Sigmoid colon (tissue), 7 donors: ENCODE results near the gene ARHGAP1. TPM values are rescaled to one million over a fixed set of nuclear protein-coding genes. Genes with fewer than 3 reads are reported as not detected.

ENCODE experiments used
- DNase-seq: peaks from one replicate; pipeline ENCODE4 v3.0.0-alpha.2; 2019
- H3K27ac ChIP-seq, 4 donors: fragments of 200-600 bp; sonication (generic); one replicate each; pipeline ENCODE4 v1.5.1; 2016 to 2019; ENCODE audit warnings: mild to moderate bottlenecking in 1 of 4
- H3K27me3 ChIP-seq, 3 donors: fragments of 200-600 bp; sonication (generic); one replicate each; pipeline ENCODE4 v1.5.1; 2019; ENCODE audit warnings: mild to moderate bottlenecking in 1 of 3
- H3K36me3 ChIP-seq, 4 donors: fragments of 200-600 bp; sonication (generic); one replicate each; pipeline ENCODE4 v1.5.1; 2016 to 2019
- H3K4me1 ChIP-seq, 4 donors: fragments of 200-600 bp; sonication (generic); one replicate each; pipeline ENCODE4 v1.5.1; 2017 to 2019
- H3K4me3 ChIP-seq, 4 donors: fragments of 200-600 bp; sonication (generic); one replicate each; pipeline ENCODE4 v1.5.1; 2017 to 2019; ENCODE audit warnings: mild to moderate bottlenecking in 2 of 4, moderate library complexity in 1 of 4
- H3K9me3 ChIP-seq, 4 donors: fragments of 200-600 bp in 3 of 4; sonication (generic) in 3 of 4; one replicate each; pipeline versions ENCODE4 v1.5.1 to v1.6.1; 2013 to 2019
- EP300 ChIP-seq, 4 donors: sonication (generic); formaldehyde crosslinking; IDR thresholded peaks; one replicate each; pipeline ENCODE4 v1.6.1; 2017; ENCODE audit warnings: antibody characterized with exemption in 4 of 4
- POLR2A ChIP-seq, 2 donors: fragments of 450-650 bp; IDR thresholded peaks; one replicate each; pipeline ENCODE4 v1.6.1; 2016; ENCODE audit warnings: antibody characterized with exemption in 2 of 2, mild to moderate bottlenecking in 2 of 2, moderate library complexity in 2 of 2
- POLR2AphosphoS5 ChIP-seq, 4 donors: sonication (generic); formaldehyde crosslinking; IDR thresholded peaks; one replicate each; pipeline ENCODE4 v1.6.1; 2017; ENCODE audit warnings: antibody characterized with exemption in 4 of 4
- WGBS, 2 donors: extraction: QIAGEN DNeasy Blood & Tissue Kit; methylation state at CpG; one replicate each; pipeline ENCODE4 v1.1.7; 2013; 5-methylcytosine and 5-hydroxymethylcytosine counted together
- intact Hi-C: fragments of 100-400 bp; cut with DNase I; formaldehyde crosslinking; loops from one replicate; pipeline ENCODE4 v1.15.1; 2023
- polyA plus RNA-seq, 3 donors: library from polyadenylated mRNA; stranded (reverse); fragments of 200-250 nt; gene quantifications; one replicate each; pipeline ENCODE4 v1.2.3, GENCODE V29; 2013
- total RNA-seq, 4 donors: library from RNA; depleted of rRNA; stranded (reverse); fragments of >200 nt; gene quantifications; one replicate each; pipeline ENCODE4 v1.1.0, GENCODE V29; 2016
- TF ChIP-seq, protein P1 (sequence below), 4 experiments: fragments of 450-650 bp in 3 of 4; fragments of 200-600 bp in 1 of 4; IDR thresholded peaks; one replicate each; pipeline ENCODE4 v1.5.1; 2016 to 2019; ENCODE audit warnings: antibody characterized with exemption in 4 of 4, mild to moderate bottlenecking in 3 of 4, moderate library complexity in 2 of 4
- donor health status: healthy with polysubstance abuse.
- donor health status: Bipolar disorder and iron deficiency.
- donor health status: healthy.

Gene ARHGAP1
- total and polyA plus RNA-seq, 7 donors = 25.0 to 78.2 (median 41.2) TPM

DNA sequence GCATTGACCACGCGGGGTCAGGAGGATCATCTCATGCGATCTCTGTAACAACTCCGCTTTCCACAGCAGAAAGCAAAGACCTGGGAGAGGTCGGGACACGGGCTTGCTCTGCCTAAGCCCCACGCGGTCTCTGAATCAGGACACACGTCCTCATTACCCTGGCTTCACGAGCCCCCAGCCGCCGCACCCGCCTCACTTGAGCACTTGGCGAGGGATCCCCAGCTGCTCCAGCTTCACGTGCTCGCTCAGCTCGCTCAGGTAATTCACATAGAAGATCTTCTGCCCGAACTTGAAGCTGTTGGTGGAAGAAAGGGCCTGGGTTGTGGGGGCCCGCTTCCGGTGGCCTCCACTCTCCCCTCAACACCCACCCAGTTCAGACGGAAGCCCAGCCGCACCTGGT is 19.6 kb downstream of the ARHGAP1 start:
- TF ChIP-seq, protein P1, sequence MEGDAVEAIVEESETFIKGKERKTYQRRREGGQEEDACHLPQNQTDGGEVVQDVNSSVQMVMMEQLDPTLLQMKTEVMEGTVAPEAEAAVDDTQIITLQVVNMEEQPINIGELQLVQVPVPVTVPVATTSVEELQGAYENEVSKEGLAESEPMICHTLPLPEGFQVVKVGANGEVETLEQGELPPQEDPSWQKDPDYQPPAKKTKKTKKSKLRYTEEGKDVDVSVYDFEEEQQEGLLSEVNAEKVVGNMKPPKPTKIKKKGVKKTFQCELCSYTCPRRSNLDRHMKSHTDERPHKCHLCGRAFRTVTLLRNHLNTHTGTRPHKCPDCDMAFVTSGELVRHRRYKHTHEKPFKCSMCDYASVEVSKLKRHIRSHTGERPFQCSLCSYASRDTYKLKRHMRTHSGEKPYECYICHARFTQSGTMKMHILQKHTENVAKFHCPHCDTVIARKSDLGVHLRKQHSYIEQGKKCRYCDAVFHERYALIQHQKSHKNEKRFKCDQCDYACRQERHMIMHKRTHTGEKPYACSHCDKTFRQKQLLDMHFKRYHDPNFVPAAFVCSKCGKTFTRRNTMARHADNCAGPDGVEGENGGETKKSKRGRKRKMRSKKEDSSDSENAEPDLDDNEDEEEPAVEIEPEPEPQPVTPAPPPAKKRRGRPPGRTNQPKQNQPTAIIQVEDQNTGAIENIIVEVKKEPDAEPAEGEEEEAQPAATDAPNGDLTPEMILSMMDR (IDR thresholded peaks at IDR 0.05) = no peak
- TF ChIP-seq POLR2A (IDR thresholded peaks at IDR 0.05) = no peak
- no peak for TF ChIP-seq EP300 (IDR thresholded peaks at IDR 0.05)
- no peak for TF ChIP-seq POLR2AphosphoS5 (IDR thresholded peaks at IDR 0.05)
- H3K4me1 ChIP-seq = peaks cover 0 to 25% (median 21%) of the 10 kb centered on the region in 4 donors
- H3K4me3 ChIP-seq = no peak overlapping the region
- H3K27ac ChIP-seq = no peak overlapping the region
- no peak for DNase-seq
- 93 to 95% methylated on average over 22 of the region's 22 CpGs for WGBS, 2 donors
- H3K9me3 ChIP-seq = no peaks in the 10 kb centered on the region
- H3K36me3 ChIP-seq = peaks cover 36 to 90% (median 45%) of the 10 kb centered on the region in 4 donors
- intact Hi-C loops = no loop called here
- no peaks in the 10 kb centered on the region for H3K27me3 ChIP-seq

DNA sequence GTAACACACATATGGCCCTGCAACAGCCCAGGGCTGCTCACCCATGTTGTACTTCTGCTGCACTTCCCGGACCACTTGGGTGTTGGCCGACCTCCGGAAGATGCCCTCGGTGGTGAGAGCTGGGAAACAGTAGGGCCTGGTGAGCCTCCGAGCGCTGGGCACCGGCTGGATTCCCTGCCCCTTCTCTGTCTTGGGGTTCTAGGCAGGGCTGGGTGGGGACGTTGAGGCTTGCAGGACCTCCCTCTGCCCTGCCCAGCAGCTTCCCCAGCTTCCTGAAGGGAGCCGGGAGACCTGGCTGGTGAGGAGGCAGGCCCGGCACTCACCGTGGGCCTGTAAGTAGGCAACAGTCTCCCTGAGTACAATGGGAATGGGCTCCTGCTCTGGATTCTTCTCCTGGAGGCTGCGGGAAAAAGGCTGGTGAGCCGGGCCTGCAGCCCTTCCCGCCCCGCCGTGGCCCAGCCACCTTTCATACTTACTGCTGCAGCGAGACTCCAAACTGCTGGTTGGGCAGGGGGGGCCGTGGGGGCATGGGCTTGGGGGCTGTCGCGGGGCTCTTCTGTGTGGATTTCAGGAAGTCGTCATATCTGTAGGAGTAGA is 20.2 kb downstream of the ARHGAP1 start:
- H3K4me1 ChIP-seq = peaks cover 0 to 30% (median 26%) of the 10 kb centered on the region in 4 donors
- peaks cover 36 to 84% (median 45%) of the 10 kb centered on the region in 4 donors for H3K36me3 ChIP-seq
- TF ChIP-seq, protein P1 (IDR thresholded peaks at IDR 0.05) = no peak
- TF ChIP-seq POLR2A (IDR thresholded peaks at IDR 0.05) (no peak), EP300 (IDR thresholded peaks at IDR 0.05) (no peak), POLR2AphosphoS5 (IDR thresholded peaks at IDR 0.05) (no peak)
- no peak overlapping the region for H3K27ac ChIP-seq
- 94 to 95% methylated on average over 21 of the region's 21 CpGs for WGBS, 2 donors
- H3K9me3 ChIP-seq = no peaks in the 10 kb centered on the region
- DNase-seq = no peak
- H3K4me3 ChIP-seq = no peak overlapping the region
- intact Hi-C loops = no loop called here
- no peaks in the 10 kb centered on the region for H3K27me3 ChIP-seq

DNA sequence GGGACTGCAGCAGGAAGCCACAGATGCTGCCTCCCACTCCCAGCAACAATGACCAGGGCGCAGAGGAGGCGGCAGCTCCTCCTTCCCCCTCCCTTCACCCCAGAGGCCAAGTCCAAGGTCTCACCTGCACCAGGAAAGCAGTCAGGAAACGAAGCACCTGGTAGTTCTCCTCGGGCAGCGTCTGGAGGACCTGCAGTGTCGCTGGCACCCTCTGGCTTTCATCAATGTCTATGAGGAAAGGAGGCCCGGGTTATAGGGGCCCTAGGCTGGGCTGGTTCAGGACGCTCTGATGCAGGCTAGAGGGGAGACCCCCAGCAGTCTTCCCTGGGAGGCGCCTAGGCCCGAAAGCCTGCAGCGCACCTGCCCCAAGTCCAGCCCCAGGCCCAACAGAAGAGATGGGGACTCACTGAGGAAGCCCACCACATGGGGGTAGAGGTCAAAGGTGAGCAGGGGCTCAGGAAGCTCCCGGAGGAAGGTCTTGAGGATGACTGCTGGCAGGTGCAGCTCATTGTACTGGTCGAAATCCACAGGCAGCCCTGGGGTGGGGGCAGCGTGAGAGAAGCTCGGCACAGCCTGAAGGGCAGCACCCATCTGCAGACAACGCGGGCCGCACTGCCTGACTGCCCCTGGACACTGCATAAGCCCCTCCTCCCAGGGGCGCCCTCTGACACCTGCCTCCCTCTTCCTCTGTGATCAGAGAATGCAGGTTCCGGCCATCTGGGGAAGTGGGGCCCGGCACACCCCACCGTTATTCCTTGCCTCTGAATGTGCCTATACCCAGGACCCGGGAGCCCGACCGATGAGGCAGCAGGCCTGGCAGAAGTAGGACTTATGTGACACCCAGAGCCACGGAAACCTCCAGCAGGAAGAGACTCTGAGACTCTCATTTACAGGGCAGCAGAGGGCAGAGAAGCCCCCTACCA is 20.9 kb downstream of the ARHGAP1 start:
- no peak for TF ChIP-seq POLR2A (IDR thresholded peaks at IDR 0.05)
- TF ChIP-seq EP300 (IDR thresholded peaks at IDR 0.05) = no peak
- TF ChIP-seq, protein P1 (IDR thresholded peaks at IDR 0.05) = no peak
- TF ChIP-seq POLR2AphosphoS5 (IDR thresholded peaks at IDR 0.05) = no peak
- no peak overlapping the region for H3K4me3 ChIP-seq
- intact Hi-C loops = no loop called here
- no peaks in the 10 kb centered on the region for H3K27me3 ChIP-seq
- no peak overlapping the region for H3K27ac ChIP-seq
- 78 to 90% methylated on average over 26 of the region's 26 CpGs for WGBS, 2 donors
- H3K36me3 ChIP-seq = peaks cover 36 to 77% (median 45%) of the 10 kb centered on the region in 4 donors
- DNase-seq = no peak
- H3K4me1 ChIP-seq = peaks cover 0 to 33% (median 29%) of the 10 kb centered on the region in 4 donors
- H3K9me3 ChIP-seq = no peaks in the 10 kb centered on the region

DNA sequence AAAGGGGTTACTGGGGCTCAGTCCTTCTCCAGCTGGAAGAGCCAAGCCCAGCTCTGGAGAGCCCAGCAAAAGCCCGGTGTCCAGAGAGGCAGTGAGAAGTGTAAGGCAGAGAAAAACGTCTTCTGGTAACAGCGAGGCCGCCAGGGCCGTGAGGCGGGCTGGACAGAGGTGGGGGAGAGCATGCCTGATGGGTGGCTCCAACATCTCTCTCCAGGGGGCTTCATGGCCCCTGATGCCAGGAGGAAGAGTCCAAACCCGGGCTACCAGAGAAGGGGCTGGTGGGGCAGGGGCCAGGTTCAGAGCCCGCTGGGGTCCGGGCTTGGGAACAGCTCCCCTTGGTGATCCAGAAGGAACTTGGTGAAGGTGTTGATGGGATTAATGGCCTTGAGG is 21.7 kb downstream of the ARHGAP1 start:
- H3K4me1 ChIP-seq = peaks cover 0 to 32% (median 30%) of the 10 kb centered on the region in 4 donors
- DNase-seq = no peak
- TF ChIP-seq EP300 (IDR thresholded peaks at IDR 0.05) = no peak
- TF ChIP-seq POLR2A (IDR thresholded peaks at IDR 0.05) = no peak
- no peak for TF ChIP-seq POLR2AphosphoS5 (IDR thresholded peaks at IDR 0.05)
- TF ChIP-seq, protein P1 (IDR thresholded peaks at IDR 0.05) = no peak
- H3K4me3 ChIP-seq = no peak overlapping the region
- H3K27me3 ChIP-seq = no peaks in the 10 kb centered on the region
- H3K36me3 ChIP-seq = peaks cover 36 to 69% (median 45%) of the 10 kb centered on the region in 4 donors
- peak overlapping the region in 1 of 4 donors; percentile 21 for H3K27ac ChIP-seq
- WGBS, 2 donors = 91 to 93% methylated on average over 9 of the region's 9 CpGs
- H3K9me3 ChIP-seq = no peaks in the 10 kb centered on the region
- intact Hi-C loops = no loop called here
